Fibroblast of pulmonary artery (primary cell): ENCODE data around the gene NRTN.

Source experiments
- DNase-seq: peaks from one replicate; pipeline ENCODE4 v3.0.0-alpha.2; 2010; ENCODE audit warnings: low read depth
- H3K4me3 ChIP-seq: replicated peaks from 2 replicates; pipeline ENCODE4 v1.5.1; 2011; ENCODE audit warnings: low read depth, mild to moderate bottlenecking, control low read depth, low read length, moderate library complexity
- CTCF ChIP-seq: IDR thresholded peaks from 2 replicates; pipeline ENCODE4 v1.5.1; 2011; ENCODE audit warnings: mild to moderate bottlenecking, control low read depth, low read length, inconsistent platforms; ENCODE audit errors: missing control alignments

Gene NRTN

GRCh38 chr19:5823579-5824281 is 18.9 kb downstream of the NRTN start:
- no peak overlapping the region for H3K4me3 ChIP-seq
- no peak for DNase-seq
- peak; percentile 9 for TF ChIP-seq CTCF

- DNase-seq: no peak
- no peak for TF ChIP-seq CTCF
- H3K4me3 ChIP-seq: no peak overlapping the region
Observed at GRCh38 chr19:5824751-5825150, 19.9 kb downstream of the NRTN start.

- TF ChIP-seq CTCF: no peak
- DNase-seq: no peak
- H3K4me3 ChIP-seq: no peak overlapping the region
Observed at GRCh38 chr19:5825178-5825577, 20.3 kb downstream of the NRTN start.

- peak; percentile 25 for DNase-seq
- H3K4me3 ChIP-seq: no peak overlapping the region
- TF ChIP-seq CTCF: no peak
Observed at GRCh38 chr19:5826531-5827341, 21.9 kb downstream of the NRTN start.

GRCh38 chr19:5827342-5827890 is 22.5 kb downstream of the NRTN start:
- DNase-seq: no peak
- H3K4me3 ChIP-seq: peak overlapping the region; percentile 45
- TF ChIP-seq CTCF: no peak

GRCh38 chr19:5827891-5828660 is 23.2 kb downstream of the NRTN start:
- peak overlapping the region; percentile 69 for H3K4me3 ChIP-seq
- peak; percentile 91 for DNase-seq
- no peak for TF ChIP-seq CTCF
